ENCODE measurements around the gene RGS11.

RGS11 gene

DNA sequence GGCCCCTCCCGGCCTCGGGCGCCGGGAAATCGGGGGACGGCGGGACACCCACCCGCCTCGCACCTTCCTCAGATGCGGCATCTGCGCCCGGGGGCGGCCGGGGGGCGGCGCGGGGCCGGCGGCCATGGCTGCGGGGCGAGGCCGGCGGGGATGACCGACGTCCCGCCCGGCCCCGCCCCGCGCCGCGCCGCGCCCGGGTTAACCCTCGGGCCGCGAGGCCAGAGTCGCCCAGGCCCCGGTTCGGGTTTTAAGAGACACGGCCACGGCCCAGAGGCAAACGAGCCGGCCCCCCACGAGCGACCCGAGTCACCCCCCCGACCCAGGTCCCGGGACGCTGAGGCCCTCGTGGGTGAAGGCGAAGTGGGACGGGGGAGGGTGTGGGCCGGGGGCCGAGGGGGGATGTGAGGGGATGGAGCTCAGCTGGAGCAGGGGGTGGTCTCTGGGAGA lies at the start of gene RGS11:
Gene RGS11, minus strand, starts transcription at position 159 of the 447 bp plus-strand sequence. Its CDS starts 33 bp downstream, at position 126.
- no peak for DNase-seq

DNA sequence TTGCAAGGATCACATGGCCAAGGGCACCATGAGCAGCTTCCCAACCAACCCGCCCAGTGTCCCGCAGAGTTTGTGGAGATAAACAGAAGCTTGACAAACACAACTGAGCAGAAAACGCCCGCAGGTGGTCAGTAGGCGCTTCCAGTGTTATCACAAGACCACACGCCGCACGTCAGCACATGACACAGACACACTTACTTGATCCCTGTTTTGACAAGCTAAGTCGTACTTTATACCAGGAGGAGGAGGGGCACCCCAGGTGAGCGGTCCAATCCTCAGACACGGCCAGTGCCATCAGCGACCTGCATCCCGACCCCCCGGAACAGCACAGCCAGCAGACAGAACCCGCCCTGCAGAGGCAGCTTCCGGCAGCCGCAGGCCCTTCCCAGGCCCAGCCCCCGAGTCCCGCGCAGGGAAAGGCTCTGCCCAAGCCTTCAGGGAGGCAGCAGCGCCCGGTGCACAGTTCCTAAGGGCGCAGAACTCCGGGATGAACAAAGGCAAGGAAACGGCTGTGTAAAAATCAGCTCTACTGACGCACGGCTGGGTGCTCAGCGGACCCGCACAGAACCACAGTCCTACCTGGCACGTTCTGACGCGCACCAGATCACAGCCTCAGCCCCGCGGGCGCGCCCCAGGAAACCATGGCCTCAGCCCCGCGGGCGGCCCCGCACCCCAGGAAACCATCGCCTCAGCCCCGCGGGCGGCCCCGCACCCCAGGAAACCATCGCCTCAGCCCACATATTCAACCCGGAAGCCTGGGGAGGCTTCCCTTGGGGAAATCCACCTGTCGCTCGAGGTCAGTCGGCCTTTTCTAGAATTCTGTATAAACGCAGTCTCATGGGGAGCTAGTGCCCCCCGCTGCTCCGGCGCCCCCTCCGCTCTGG lies 48.9 kb upstream of the RGS11 start:
- peak; percentile 74 for DNase-seq

DNA sequence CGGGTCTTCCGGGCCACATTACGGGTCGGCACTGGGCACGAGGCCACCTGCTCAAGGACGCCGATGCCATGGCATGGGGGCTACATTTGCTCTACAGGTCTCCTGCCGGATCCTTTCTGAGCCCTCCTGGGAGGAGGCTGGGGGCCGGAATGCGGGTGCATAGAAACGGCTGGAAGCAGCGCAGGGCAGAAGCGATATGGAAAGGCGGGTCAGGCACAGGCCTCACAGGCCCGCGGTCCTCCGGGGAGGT lies 48.4 kb upstream of the RGS11 start:
- no peak for DNase-seq

DNA sequence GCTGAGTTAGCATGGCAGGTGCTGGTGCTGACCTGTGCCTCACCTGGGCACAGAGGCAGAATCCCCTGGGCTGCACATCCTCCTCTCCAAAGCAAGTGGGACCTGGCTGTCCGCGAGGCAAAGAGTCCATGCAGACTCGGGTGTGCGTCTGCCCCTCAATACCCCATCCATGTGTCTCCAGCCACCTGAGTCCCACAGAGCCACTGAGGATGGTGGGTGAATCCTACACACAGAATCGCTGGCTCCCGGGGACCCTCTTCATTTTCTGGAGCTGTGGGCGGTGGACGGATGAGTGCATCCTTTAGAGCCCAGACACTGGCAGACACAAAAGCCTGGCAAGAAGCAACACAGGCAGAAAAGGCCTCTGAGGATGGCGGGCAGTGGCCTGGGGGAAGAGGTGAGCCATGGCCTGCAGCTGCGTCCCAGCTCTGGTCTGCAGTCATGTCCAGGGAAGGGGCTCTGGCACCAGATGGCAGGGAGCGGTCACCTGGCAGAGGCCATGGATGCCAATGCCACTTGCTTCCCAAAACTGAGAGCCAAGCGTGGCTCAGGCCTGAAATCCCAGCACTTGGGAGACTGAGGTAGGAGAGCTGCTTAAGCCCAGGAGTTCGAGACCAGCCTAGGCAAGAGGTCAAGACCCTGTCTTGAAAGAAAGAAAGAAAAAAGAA lies 46.9 kb upstream of the RGS11 start:
- DNase-seq: no peak

DNA sequence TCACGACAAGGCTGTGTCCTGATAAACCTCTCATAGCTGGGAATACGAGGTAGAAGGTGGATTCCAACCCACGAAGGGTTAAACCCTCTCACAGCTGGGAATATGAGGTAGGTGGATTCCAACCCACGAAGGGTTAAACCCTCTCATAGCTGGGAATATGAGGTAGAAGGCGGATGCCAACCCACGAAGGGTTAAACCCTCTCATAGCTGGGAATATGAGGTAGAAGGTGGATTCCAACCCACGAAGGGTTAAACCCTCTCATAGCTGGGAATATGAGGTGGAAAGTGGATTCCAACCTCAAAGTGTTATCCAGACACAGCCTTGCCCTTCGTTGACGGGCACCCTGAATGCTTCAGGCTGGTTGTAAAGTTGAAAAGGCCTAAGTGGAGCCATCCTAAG lies 45.8 kb upstream of the RGS11 start:
- DNase-seq: no peak

DNA sequence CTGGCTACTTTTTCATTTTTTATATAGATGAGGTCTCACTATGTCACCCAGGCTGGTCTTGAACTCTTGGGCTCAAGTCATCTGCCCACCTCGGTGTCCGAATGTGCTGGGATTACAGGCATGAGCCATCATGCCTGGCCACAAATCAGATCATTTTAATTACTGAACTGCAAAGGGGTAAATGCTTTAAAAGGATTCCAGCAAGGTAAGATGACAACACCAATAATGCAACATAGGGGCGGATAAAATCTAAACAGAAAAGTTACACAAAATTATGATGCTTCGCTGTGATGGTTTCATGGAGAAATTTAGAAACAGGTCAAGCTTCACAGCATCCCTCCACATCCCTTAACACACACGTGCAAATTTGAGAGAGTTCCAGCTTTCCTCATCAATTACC lies 44.5 kb upstream of the RGS11 start:
- no peak for DNase-seq

DNA sequence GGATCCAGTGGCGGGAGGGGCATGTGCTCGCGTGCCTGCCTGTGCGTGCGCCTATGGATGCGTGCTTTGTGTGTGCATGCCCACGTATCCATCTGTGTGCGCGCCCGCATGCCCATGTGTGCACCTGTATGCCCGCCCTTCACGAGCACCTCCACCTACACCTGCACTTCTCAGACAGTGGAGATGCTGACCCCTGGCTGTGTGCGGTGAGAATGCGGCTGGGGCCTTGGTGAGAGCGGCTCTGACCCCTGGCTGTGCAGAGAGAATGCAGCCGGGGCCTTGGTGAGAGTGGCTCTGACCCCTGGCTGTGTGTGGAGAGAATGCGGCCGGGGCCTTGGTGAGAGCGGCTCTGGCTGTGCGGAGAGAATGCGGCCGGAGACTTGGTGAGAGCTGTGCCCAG lies 42.9 kb upstream of the RGS11 start:
- DNase-seq: no peak

DNA sequence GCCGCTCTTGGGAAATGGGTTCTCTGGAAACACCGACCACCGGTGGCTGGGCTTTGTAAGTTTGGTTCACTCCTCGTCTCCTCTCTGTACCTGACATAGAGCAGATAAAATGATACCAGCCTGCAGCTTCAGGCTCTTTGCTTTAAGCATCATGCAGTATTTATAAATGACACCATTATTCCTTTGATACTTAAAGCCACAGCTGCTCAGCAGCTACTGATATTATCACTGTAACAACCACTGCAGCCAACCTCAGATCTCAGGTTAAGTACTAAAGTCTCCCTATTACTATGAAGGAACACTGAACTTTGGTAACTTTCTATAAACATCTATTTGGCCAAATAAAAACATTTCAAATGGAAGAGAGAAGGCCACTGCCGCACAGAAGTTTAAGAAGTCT lies 41.8 kb upstream of the RGS11 start:
- DNase-seq: no peak

DNA sequence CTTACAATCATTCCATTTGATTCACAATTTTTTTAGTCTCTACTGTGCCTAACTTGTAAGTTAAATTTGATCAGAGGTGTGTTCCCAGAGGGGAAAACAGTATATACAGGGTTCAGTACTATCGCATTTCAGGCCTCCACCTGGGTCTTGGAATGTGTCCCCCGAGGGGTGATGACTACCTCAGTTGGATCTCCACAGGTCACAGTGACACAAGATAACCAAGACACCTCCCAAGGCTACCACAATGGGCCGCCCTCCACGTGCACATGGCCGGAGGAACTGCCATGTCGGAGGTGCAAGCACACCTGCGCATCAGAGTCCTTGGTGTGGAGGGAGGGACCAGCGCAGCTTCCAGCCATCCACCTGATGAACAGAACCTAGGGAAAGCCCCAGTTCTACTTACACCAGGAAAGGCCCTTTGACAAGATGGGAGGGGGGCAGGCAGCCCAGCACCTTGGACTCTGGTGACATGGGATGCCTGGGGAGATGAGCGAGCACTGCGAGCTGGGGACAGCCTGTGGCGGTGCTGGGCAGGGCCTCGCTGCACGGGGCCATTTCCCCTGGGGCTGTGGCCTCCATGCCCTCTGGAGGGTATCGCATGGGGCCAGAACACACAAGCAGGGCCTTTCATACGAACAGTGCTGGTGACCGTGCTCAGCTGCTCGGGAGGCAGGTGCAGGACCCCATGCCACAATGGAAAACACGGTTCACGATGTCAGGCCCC lies 41.2 kb upstream of the RGS11 start:
- DNase-seq: no peak

DNA sequence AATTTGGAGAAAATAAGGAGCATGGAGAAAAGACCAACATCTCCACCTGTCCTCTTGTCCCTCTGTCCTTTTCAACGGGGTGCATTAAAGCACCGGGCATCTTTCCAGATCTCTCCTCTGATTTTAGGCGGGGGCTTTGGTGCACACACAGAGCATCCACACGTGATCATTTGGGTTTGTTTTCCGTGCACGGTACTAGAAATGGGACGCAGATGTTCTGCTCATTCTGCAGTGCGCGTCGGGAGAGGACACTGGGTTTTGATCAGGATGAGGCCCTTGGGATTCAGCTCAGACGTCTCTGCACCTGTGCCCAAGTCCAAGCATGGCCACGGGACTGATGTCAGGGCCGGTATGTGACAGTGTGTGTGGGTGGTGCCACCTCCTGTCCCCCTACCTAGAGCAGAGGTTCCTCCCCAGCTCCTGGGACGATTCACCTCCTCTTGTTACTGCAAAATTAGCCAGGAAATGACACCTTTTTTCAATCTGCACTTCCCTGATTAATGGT lies 39.1 kb upstream of the RGS11 start:
- no peak for DNase-seq

DNA sequence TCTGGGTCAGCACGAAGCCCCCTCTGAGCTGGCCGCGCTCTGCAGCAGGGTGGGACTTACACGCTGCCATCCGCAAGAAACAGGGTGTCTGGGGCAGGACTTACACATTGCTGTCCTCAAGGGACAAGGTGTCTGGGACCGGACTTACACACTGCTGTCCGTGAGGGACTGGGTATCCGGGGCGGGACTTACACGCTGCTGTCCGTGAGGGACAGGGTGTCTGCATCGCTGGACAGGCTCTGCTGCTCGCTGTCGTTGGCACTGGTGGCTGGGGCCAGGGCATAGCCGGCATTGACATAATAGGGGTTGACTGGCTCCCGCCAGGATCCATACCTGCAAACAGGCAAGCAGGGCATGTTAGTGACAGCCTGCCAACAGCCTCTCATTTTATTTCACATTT lies 38.6 kb upstream of the RGS11 start:
- DNase-seq: no peak

DNA sequence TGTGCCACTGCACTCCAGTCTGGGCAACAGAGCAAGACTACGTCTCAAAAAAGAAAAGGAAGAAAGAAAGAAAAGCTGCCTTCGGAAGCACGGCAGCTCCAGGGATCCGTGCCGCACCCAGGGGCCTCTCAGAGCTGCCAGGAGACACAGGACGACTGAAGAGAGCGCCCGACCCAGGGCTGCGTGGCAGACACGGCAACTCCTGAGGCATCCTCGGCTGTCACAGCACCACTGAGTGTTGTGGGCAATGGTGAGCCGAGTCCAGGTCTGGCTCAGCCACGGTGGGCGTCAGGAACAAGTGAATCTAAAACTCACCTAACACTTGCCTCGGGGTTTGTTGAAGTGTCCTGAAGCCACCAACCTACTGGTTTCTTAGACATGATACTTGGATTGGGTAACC lies 36.0 kb upstream of the RGS11 start:
- DNase-seq: no peak

DNA sequence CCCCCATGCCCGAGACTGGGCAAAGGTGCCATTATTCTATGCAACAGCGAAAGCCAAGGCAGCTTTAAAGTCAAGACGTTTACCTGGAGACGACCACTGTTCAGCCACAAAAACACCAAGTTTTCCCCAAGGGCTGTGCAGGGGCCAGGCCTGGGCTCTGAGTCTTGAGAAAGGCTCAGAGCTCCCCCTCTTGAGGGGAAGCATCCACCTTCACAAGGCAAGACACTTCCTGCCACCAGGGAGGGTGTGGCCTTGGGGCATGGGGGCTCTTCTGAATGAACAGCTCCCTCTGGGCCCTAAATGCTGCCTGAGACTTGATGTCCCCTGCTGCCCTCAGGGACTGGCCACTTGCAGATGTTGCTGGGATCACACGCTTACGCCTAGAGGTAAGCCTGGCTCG lies 33.7 kb upstream of the RGS11 start:
- DNase-seq: no peak

DNA sequence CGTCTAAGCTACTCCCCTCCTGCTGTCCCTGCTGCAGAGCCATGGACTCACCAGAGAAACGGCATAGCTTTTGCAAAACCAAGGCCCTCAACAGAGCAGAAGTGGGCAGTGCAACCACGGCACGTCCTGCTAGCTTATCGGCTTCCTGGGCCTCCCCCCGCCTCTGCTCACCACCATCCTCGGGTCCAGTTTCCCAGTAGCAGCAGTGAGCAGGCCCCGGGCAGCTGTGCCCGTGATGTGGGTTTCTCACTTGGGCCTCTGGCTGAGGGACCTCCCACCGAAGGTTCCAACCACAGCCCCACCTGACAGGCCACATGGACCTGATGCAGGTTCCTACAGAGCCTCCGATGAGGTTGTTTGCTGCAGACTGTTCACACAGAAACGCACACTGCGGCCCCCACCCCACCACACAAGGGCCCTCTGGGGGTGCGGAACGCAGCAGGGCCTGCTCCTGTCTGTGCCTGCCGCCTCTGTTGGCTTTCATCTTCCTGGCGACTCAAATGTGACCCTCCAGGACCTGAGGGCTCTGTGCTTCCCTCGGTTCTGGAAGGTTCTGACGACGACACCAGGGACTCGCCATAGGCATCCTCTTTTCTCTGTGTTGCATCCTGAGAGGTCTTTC lies 32.1 kb upstream of the RGS11 start:
- DNase-seq: no peak

DNA sequence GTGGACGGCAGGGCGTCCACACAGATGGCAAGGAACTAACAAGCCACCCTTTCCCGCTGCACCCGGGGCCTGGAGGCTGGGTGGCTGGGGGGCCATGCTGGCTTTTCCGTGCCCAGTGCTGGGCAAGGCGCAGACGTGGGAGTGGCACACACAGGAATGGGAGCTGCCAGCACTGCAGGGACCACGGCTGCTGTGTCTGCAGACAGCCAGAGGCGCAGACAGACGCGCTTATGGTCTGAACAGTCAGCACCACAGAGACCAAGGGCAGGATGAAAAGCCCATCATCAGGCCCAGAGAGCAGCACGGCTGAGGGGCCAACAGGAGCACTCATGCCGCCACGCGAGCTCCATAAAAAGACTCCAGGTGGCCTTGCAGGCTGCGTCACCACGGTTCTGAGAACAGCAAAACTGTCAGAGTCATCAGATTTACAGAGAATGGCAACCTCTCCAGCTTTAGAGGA lies 31.2 kb upstream of the RGS11 start:
- DNase-seq: no peak

DNA sequence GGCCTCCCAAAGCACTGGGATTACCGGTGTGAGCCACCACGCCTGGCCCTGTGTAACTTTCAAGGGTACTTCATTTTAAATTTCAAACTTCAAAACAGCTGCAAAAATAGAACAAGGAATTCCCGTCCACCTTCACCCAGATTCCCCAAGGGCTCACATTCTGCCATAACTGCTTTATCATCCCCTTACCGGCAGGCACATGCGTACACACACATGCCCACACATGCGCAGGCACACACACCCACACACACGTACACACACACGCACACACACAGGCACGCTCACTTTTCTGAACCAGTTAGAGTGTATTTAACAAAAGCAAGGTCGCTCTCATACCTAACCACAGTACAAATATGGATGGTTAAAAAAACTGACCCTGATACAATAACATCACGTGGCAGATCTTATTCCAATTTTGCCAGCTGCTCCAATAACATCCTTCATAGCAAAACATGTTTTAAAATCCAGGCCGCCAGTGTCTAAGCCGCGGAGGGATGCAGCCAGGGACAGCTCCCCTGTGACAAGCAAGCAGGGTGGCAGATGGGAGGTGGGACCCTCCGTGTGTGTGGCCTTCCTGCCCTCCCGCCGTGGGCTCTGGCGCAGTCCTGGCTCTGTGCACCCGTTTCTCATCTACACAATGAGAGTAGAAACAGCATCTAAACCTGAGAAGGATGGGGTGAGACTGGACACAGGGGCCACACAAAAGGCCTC lies 30.3 kb upstream of the RGS11 start:
- DNase-seq: no peak

DNA sequence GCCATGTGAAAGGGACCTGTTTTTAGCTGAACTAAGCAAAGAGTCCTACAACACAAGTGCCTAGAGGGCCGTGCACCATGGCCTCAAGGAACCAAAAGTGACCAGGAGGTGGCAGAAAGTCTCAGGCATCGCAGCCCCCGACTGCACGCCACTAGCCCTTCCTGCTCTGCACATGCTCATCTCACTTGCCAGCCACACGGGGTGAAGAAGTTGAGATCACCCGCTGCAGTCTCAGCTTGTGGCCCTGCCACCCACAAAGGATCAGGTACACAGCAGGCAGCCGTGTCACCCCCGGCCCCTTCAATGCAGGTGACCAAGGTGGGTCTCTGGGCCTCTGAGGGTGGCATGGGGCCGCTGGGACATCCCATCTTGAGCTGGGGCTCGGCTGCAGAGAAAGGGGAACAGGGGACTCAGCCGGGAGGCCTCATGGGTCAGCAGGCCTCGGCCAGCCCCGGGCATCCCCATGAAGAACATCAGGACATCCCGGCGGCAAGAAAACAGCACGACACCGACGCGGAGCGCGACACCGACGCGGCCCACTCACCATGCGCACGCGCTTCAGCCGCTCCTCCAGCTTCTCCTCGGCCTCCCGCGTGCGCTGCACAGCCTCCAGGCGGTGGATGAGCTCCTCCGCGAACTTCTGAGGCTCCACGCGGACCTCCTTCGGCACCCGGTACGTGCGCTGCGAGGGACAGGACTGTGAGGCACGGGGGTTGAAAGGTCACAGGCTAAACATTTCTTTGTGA lies 28.2 kb upstream of the RGS11 start:
- no peak for DNase-seq

DNA sequence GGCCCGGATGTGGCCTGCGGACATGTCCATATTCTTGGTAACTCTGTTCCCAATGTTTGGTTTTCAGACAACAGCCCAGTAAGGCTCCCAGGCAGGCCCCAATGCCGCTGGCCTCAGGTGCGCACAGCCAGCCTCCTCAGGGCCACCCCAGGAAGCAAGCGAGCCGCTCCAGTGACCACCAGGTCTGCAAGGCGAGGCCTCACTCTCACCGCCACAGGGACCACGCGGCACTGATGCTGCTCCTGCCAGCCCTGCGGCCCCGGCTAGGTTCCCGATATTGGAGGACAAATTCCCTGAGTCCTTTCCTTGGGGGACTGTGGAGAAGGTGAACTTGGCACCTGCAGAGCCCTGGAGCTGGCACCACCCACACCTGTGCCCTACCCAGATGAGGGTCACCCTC lies 26.2 kb upstream of the RGS11 start:
- no peak for DNase-seq

DNA sequence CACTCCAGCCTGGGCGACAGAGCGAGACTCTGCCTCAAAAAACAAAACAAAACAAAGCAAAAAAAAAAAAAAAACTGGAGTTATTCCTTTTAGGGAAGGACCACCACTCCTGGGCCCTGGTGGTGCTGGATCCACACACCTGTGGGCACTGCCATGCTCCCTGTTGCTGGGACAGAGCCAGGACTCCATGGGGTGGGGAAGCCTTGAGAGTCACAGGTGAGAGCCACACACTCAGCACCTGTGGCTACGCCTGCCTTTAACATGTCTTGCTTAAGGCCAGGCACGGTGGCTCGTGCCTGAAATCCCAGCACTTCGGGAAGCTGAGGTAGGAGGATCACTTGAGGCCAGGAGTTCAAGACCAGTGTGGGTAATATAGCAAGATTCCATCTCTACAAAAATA lies 25.5 kb upstream of the RGS11 start:
- DNase-seq: no peak

DNA sequence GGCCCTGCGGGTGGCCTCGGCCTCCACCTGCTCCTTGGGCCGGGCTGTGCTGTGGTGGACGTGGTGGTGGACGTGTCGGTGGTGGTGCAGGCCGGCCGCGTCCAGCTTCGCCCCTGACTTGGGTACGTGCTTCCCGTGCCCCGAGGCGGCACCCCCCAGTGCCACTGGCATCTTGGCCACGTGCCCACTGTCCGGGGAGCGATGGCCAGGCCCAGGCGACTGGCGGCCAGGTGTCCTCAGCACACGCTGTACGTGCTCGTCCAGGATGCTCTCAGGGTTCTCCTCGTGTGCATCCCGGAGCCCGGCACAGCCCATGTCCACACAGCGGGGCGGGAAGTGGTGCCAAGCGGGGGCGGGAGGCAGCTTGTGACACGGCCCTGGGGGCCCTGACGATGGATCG lies 22.1 kb upstream of the RGS11 start:
- no peak for DNase-seq

DNA sequence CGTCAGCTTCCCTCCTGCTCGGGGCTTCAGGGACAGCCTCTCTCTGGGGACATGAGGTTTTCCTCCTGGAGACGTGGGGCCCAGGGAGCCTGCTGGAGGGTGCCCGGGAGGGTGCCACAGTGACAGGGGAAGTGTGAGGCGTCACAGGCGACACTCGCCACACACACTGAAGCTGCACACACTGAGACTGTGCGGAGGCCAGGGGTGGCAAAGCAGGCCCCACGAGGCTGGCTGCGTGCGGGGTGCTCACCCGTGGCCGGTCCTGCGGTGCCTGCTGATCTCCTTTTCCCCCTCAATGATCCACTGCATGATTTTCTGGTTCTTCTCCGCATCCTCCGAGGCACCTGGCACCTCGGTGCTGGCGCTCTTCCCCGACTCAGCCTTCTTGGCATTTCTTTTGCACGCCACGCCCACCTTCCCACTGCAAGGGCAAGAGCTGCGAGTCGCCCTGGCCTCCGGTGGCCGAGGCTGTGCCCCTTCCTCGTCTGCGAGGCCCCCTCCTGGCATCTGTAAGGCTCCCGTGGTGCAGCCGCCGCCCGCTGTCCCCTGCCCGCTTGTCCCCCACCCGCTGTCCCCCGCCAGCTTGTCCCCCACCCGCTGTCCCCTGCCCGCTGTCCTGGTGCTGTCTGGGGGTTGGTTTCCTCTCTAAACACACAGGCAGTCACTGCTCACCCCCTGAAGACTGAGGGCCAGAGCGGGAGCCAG lies 21.2 kb upstream of the RGS11 start:
- no peak for DNase-seq
